SU-DHL-6 (cell line): ENCODE results near the gene FAM20C.

Experiments
- H2AFZ ChIP-seq: fragments of 200-600 bp; sonication (generic); 2 replicates; pipeline ENCODE4 v1.6.1; 2014; ENCODE audit warnings: low read depth, mild to moderate bottlenecking, moderate library complexity, mixed read lengths, antibody characterized with exemption, low read length; ENCODE audit not compliant: severe bottlenecking
- H3F3A ChIP-seq: fragments of 200-600 bp; shearing (Covaris generic); 2 replicates; pipeline ENCODE4 v1.6.0; 2016; ENCODE audit warnings: antibody characterized with exemption, mild to moderate bottlenecking; ENCODE audit not compliant: insufficient read depth
- H3K27ac ChIP-seq: fragments of 200-600 bp; sonication (generic); 2 replicates; pipeline ENCODE4 v1.5.1; 2016; ENCODE audit warnings: low read depth, mild to moderate bottlenecking, low read length, moderate library complexity, mixed read lengths
- H3K27me3 ChIP-seq: fragments of 200-600 bp; sonication (generic), shearing (Covaris generic); 2 replicates; pipeline ENCODE4 v1.6.0; 2014; ENCODE audit warnings: mild to moderate bottlenecking, low read length
- H3K36me3 ChIP-seq: fragments of 200-600 bp; sonication (generic); 2 replicates; pipeline ENCODE4 v1.6.1; 2014; ENCODE audit warnings: mild to moderate bottlenecking, low read length, mixed read lengths
- H3K4me2 ChIP-seq: fragments of 300-600, 200-600 bp; shearing (Covaris generic), sonication (generic); 2 replicates; pipeline ENCODE4 v1.6.0; 2014; ENCODE audit warnings: low read length, low read depth, mild to moderate bottlenecking; ENCODE audit not compliant: poor library complexity, severe bottlenecking
- H3K4me3 ChIP-seq: fragments of 200-600 bp; sonication (generic); 2 replicates; pipeline ENCODE4 v1.5.1; 2014; ENCODE audit warnings: antibody characterized with exemption, low read length, mild to moderate bottlenecking, mixed read lengths; ENCODE audit not compliant: insufficient read depth, poor library complexity, severe bottlenecking
- H3K79me2 ChIP-seq: fragments of 200-600 bp; sonication (generic); 2 replicates; pipeline ENCODE4 v1.6.1; 2014; ENCODE audit warnings: mild to moderate bottlenecking, low read length, moderate library complexity; ENCODE audit not compliant: insufficient read depth
- H3K9ac ChIP-seq: fragments of 200-600 bp; sonication (generic); 2 replicates; pipeline ENCODE4 v1.7.0; 2014; ENCODE audit warnings: mild to moderate bottlenecking, low read length
- H3K9me2 ChIP-seq: fragments of 200-600 bp; sonication (generic); replicated peaks from 2 replicates; pipeline ENCODE4 v1.6.1; 2014; ENCODE audit warnings: low read length; ENCODE audit not compliant: insufficient read depth
- H3K9me3 ChIP-seq: fragments of 200-600 bp; sonication (generic); 2 replicates; pipeline ENCODE4 v1.6.1; 2014; ENCODE audit warnings: low read length, mixed read lengths; ENCODE audit not compliant: insufficient read depth
- H4K20me1 ChIP-seq: fragments of 200-600 bp; sonication (generic); 2 replicates; pipeline ENCODE4 v1.6.1; 2014; ENCODE audit warnings: low read depth, mild to moderate bottlenecking, antibody characterized with exemption, low read length, moderate library complexity, mixed read lengths
- EZH2phosphoT487 ChIP-seq: fragments of 200-600 bp; sonication (generic), shearing (Covaris generic); conservative IDR thresholded peaks from 2 replicates; pipeline ENCODE4 v1.6.1; 2018; ENCODE audit warnings: mild to moderate bottlenecking, antibody characterized with exemption, low read length, moderate library complexity, mixed read lengths
- TF ChIP-seq, protein P1 (sequence below): fragments of 200-600 bp; sonication (generic); IDR thresholded peaks from one replicate; pipeline ENCODE4 v1.5.1; 2017; ENCODE audit warnings: antibody characterized with exemption, mild to moderate bottlenecking, low read length, moderate library complexity; ENCODE audit not compliant: insufficient read depth, poor library complexity, severe bottlenecking

Gene FAM20C

DNA sequence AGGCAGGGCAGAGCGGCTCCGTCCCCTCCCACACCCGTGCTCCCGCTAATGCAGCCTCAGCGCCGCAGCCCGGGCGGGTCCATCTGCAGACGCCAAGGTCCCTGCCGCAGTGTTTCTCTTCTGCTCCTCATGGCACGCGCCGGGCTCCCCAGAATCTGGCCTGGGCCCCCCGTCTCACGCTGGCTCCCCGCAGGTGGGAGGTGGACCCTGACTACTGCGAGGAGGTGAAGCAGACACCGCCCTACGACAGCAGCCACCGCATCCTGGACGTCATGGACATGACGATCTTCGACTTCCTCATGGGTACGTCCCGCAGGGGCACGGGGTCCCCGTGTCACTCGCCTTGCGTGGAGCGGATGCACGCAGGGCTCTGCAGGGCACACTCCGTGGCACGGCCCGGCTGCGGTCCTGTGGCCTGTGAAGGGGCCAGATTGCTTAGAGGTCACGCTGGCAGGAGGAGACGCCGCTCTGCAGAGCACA lies 64.1 kb downstream of the FAM20C start:
- Histone ChIP-seq H3K4me2 (no peak overlapping the region), H3K79me2 (no peaks in the 10 kb centered on the region), H4K20me1 (no peaks in the 10 kb centered on the region), H3K9ac (no peak overlapping the region), H3K9me3 (peaks cover 12% of the 10 kb centered on the region), H3K4me3 (no peak overlapping the region), H2AFZ (no peak overlapping the region), H3K36me3 (no peaks in the 10 kb centered on the region), H3K9me2 (no peaks in the 10 kb centered on the region), H3K27me3 (no peaks in the 10 kb centered on the region), H3F3A (no peaks in the 10 kb centered on the region), H3K27ac (no peak overlapping the region)
- TF ChIP-seq EZH2phosphoT487, result no peak
- TF ChIP-seq, protein P1, sequence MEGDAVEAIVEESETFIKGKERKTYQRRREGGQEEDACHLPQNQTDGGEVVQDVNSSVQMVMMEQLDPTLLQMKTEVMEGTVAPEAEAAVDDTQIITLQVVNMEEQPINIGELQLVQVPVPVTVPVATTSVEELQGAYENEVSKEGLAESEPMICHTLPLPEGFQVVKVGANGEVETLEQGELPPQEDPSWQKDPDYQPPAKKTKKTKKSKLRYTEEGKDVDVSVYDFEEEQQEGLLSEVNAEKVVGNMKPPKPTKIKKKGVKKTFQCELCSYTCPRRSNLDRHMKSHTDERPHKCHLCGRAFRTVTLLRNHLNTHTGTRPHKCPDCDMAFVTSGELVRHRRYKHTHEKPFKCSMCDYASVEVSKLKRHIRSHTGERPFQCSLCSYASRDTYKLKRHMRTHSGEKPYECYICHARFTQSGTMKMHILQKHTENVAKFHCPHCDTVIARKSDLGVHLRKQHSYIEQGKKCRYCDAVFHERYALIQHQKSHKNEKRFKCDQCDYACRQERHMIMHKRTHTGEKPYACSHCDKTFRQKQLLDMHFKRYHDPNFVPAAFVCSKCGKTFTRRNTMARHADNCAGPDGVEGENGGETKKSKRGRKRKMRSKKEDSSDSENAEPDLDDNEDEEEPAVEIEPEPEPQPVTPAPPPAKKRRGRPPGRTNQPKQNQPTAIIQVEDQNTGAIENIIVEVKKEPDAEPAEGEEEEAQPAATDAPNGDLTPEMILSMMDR, result no peak

GRCh38 chr7:256981-257646 lies 64.7 kb downstream of the FAM20C start:
- Histone ChIP-seq H3K79me2 (no peaks in the 10 kb centered on the region), H3K36me3 (no peaks in the 10 kb centered on the region), H3K27ac (no peak overlapping the region), H3K9me2 (no peaks in the 10 kb centered on the region), H3K9ac (no peak overlapping the region), H3K27me3 (no peaks in the 10 kb centered on the region), H3K4me2 (no peak overlapping the region), H2AFZ (no peak overlapping the region), H3F3A (no peaks in the 10 kb centered on the region), H3K9me3 (peaks cover 18% of the 10 kb centered on the region), H4K20me1 (no peaks in the 10 kb centered on the region), H3K4me3 (no peak overlapping the region)
- TF ChIP-seq, protein P1, result no peak
- TF ChIP-seq EZH2phosphoT487, result no peak

DNA sequence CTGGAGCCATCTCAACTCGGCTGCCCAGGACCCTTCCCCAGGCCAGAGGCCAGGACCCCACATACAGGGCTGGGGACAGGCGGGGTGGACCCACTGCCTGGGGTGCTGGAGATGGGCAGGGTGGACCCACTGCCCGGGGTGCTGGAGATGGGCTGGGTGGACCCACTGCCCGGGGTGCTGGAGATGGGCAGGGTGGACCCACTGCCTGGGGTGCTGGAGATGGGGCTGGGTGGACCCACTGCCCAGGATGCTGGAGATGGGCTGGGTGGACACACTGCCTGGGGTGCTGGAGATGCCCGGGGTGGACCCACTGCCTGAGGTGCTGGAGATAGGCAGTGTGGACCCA lies 65.2 kb downstream of the FAM20C start:
- H3K4me3 ChIP-seq, result no peak overlapping the region

More for the DNA sequence above, 65.2 kb downstream of the FAM20C start:
- Histone ChIP-seq H3K36me3 (no peaks in the 10 kb centered on the region), H3K79me2 (no peaks in the 10 kb centered on the region), H3K9me2 (no peaks in the 10 kb centered on the region), H3K9ac (no peak overlapping the region), H3K9me3 (peaks cover 23% of the 10 kb centered on the region), H3K27me3 (no peaks in the 10 kb centered on the region), H3F3A (no peaks in the 10 kb centered on the region), H2AFZ (no peak overlapping the region), H4K20me1 (no peaks in the 10 kb centered on the region), H3K4me2 (no peak overlapping the region), H3K27ac (no peak overlapping the region)
- TF ChIP-seq EZH2phosphoT487, result no peak
- TF ChIP-seq, protein P1, result no peak
